DMS 273 (cell line): ENCODE results near the gene NXPH4.

ENCODE experiments used
- DNase-seq: peaks from one replicate; lab custom pipeline; 2025; ENCODE audit not compliant: unreplicated experiment; lab: John Stamatoyannopoulos, UW

NXPH4 gene

DNA sequence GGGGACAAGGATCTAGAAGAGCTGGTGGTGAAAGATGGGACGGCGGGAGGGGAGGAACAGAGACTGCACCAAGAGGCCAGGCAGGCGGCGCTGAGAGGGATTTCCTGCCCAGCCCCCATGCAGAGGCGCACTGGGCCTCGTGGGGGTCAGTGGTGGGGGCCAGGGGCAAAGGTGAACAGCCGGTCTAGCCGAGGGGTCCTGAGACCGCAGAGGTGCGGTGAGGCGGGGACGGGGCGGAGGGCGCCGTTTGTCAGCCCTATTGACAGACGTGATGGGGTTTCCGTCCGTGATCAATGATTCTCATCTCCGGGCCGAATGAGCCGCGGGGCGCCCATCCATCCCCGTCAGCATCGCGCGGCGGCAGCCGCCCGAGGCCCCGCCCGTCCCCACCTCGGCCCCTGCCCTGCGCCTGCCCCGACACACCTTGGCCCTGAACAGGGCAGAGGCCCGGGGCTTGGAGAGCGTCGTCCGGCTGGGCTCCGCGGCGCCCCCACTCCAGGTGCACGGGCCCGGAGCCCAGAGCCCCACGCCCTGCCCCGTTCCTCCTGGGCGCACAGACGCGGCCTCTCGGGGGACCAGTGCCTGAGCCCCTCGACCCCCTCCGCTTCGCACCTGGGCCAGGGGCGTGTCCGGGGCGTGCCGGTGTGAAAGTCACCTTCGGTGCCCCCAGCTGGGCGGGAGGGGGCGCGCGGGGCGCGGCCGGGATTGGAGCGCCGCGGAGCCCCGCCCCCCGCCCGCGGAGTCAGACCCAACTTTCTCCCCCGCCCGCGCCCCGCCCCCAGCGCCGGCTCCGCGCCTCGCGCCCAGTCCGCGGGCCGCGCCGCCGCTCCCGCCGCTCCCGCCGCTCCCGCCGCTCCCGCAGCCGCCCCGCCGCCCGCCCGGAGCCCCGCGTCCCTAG is at the start of gene NXPH4:
TSS of gene NXPH4 (plus strand) at position 781 of the 898 bp plus-strand sequence. CDS start 176 bp downstream, outside the sequence.
- DNase-seq, result peak; percentile 61

GRCh38 chr12:57166971-57167371 is 49.6 kb upstream of the NXPH4 start:
- DNase-seq, result no peak

GRCh38 chr12:57168058-57168457 is 48.5 kb upstream of the NXPH4 start:
- no peak for DNase-seq

GRCh38 chr12:57169046-57169795 is 47.4 kb upstream of the NXPH4 start:
- DNase-seq, result no peak

DNA sequence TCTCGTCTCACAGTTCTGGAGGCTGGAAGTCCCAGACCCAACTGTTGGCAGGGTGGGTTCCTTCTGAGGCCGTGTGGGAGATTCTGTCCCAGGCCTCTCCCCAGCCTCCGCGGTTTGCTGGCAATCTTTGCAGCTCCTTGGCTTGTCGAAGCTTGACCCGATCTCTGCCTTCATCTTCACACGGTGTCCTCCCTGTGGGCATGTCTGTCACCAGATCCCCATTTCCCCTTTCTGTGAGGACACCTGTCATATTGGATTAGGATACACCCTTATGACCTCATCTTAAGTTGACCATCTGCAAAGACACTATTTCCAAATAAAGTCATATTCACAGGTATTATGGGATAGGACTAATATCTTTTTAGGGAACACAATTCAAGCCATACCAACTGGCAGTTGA is 46.6 kb upstream of the NXPH4 start:
- no peak for DNase-seq

DNA sequence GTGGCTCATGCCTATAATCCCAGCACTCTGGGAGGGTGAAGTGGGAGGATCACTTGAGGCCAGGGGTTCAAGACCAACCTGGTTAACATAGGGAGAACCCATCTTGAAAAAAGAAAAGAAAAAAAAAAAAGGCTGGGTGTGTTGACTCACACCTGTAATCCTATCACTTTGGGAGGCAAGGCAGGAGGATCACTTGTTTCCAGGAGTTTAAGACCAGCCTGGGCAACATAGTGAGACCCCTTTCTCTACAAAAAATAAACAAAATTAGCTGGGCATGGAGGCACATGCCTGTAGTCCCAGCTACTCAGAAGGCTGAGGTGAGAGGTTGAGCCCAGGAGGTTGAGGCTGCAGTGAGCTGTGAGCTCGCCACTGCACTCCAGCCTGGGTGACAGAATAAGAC is 46.2 kb upstream of the NXPH4 start:
- no peak for DNase-seq

- no peak for DNase-seq
Observed at GRCh38 chr12:57170927-57171326, 45.7 kb upstream of the NXPH4 start.

GRCh38 chr12:57171668-57172067 is 44.9 kb upstream of the NXPH4 start:
- no peak for DNase-seq

DNA sequence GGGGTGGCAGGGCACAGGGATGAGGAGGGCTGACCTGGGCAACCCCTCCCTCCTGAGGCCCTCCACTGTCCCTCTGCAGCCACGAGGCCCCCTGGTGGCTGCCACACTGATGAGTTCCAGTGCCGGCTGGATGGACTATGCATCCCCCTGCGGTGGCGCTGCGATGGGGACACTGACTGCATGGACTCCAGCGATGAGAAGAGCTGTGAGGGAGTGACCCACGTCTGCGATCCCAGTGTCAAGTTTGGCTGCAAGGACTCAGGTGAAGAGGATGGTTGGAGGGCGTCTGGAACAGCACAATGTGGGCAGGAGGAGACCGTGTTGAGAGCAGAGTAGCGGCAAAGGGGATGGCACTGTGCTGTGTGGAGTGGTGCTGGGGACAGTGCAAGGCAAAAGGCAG is 43.5 kb upstream of the NXPH4 start:
- peak; percentile 55 for DNase-seq

DNA sequence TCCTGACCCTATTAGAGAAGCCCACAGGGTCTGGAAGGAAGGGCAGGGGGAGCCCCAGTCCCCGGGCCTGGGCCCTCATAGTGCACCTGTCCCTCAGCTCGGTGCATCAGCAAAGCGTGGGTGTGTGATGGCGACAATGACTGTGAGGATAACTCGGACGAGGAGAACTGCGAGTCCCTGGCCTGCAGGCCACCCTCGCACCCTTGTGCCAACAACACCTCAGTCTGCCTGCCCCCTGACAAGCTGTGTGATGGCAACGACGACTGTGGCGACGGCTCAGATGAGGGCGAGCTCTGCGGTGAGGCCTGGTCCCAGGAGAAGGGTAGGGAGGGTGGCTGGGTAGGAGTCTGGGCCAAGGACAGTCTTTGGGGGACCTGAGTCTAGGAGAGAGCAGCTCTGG is 42.9 kb upstream of the NXPH4 start:
- DNase-seq, result no peak

- peak; percentile 81 for DNase-seq
Observed at GRCh38 chr12:57175428-57176138, 41.0 kb upstream of the NXPH4 start.

DNA sequence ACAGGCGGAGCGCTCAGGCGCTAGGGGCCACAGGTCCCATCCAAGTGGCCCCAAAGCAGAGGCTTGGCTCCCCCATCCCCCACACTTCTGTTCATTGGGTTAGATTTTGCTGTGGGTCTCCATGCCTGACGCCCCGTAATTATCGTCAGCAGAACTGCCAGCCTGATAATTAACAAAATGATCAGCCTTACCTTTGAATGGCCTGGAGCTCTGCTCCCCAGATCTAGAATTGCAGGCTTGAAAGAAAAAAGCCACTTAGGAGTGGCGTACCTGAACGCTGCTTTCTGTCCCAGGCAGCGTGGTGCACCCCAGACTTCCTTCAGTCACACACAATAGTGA is 40.5 kb upstream of the NXPH4 start:
- no peak for DNase-seq

GRCh38 chr12:57176846-57177245 is 39.7 kb upstream of the NXPH4 start:
- DNase-seq, result no peak

- no peak for DNase-seq
Observed at GRCh38 chr12:57177354-57177753, 39.2 kb upstream of the NXPH4 start.

GRCh38 chr12:57178213-57178612 is 38.4 kb upstream of the NXPH4 start:
- no peak for DNase-seq

GRCh38 chr12:57179331-57180086 is 37.1 kb upstream of the NXPH4 start:
- no peak for DNase-seq

DNA sequence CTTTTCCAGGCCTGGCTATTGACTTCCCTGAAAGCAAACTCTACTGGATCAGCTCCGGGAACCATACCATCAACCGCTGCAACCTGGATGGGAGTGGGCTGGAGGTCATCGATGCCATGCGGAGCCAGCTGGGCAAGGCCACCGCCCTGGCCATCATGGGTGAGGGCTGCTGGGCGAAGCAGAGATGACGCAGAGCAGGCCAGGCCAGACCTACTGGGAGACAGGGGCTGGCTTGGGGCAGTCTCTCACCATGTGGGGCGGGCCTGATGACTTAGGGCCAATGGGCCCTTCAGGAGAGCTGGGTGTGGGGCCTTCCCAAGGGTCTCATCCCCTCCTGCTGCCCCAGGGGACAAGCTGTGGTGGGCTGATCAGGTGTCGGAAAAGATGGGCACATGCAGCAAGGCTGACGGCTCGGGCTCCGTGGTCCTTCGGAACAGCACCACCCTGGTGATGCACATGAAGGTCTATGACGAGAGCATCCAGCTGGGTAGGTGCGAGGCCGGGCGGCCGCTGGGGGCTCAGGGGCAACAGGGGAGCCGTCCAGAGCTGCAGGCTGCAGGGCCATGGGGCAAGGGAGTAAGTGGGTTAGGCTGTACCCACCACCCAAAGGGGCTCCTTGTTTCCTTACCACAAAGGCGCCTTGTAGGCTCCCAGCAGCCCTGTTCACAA is 36.1 kb upstream of the NXPH4 start:
- DNase-seq, result no peak

GRCh38 chr12:57181072-57181471 is 35.5 kb upstream of the NXPH4 start:
- DNase-seq, result no peak

DNA sequence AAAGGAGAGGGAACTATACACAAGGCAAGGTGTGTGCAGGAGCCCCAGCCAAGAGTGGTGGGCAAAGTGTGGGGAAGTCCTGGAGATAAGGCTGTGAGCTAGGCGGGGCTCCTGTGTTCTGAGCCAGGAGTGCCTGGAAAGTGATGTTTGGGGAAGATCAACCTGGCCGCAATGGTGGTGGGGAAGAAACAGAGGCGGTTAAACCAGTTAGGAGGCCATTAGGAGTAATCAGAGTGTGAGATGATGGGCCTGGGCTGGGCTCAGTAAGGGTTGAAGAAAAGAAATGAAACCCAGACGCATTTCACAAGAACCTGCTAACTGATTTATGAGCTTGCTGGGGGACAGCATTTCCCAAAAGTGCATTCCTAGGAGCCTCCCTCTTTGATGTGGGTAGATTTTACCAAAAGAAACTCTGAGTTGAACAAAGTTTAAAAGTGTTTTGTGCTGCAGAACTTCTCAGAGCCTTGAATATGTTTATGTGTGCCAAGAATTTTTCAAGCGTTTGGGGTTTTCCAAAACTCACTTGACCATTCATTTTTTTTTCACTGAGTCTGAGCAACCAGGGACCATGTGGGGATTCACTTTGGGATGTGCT is 34.9 kb upstream of the NXPH4 start:
- no peak for DNase-seq
